Nephron (organoid): ENCODE results near the gene EPN1.
"Not testable (repeated sequence)": the region's sequence is repeated elsewhere in the genome, so short reads cannot be mapped to it uniquely, and the experiment has no call there.

Source experiments
- H3K27ac Mint-ChIP-seq, 3 experiments: 2 replicates each; pipeline ENCODE4 v1.8.0; 2020; ENCODE audit warnings: mixed read lengths in 3 of 3, mild to moderate bottlenecking in 2 of 3, moderate library complexity in 1 of 3
- H3K27me3 Mint-ChIP-seq: 2 replicates; pipeline ENCODE4 v1.8.0; 2021; ENCODE audit warnings: low read depth, mild to moderate bottlenecking, moderate library complexity, mixed read lengths
- H3K36me3 Mint-ChIP-seq: 2 replicates; pipeline ENCODE4 v1.8.0; 2020; ENCODE audit warnings: low read depth, mixed read lengths
- H3K4me1 Mint-ChIP-seq: 2 replicates; pipeline ENCODE4 v1.8.0; 2020; ENCODE audit warnings: mixed read lengths
- H3K4me3 Mint-ChIP-seq, 3 experiments: 2 replicates each; pipeline ENCODE4 v1.8.0; 2020; ENCODE audit warnings: mild to moderate bottlenecking in 3 of 3, mixed read lengths in 3 of 3, moderate library complexity in 2 of 3
- H3K9me3 Mint-ChIP-seq: 2 replicates; pipeline ENCODE4 v1.8.0; 2020; ENCODE audit warnings: mixed read lengths
- CTCF ChIP-seq, 3 experiments: fragments of 200-600 bp; sonication (generic); IDR thresholded peaks; one replicate each; pipeline ENCODE4 v1.5.0; 2021; ENCODE audit warnings: antibody characterized with exemption in 3 of 3; ENCODE audit not compliant: unreplicated experiment in 3 of 3

Gene EPN1

GRCh38 chr19:55750715-55751114 is 75.7 kb downstream of the EPN1 start:
- peaks cover 30% of the 10 kb centered on the region for H3K9me3 Mint-ChIP-seq
- TF ChIP-seq CTCF (IDR thresholded peaks at IDR 0.05; ENCODE audit: unreplicated experiment in 3 of 3) = no peak
- H3K4me1 Mint-ChIP-seq = no peaks in the 10 kb centered on the region
- H3K4me3 Mint-ChIP-seq = no peak overlapping the region
- H3K27ac Mint-ChIP-seq = no peak overlapping the region
- no peaks in the 10 kb centered on the region for H3K27me3 Mint-ChIP-seq
- H3K36me3 Mint-ChIP-seq = no peaks in the 10 kb centered on the region

- Mint-ChIP-seq H3K4me3 (no peak overlapping the region), H3K36me3 (no peaks in the 10 kb centered on the region), H3K27me3 (no peaks in the 10 kb centered on the region), H3K27ac (no peak overlapping the region), H3K4me1 (no peaks in the 10 kb centered on the region), H3K9me3 (peaks cover 33% of the 10 kb centered on the region)
- TF ChIP-seq CTCF (IDR thresholded peaks at IDR 0.05; ENCODE audit: unreplicated experiment in 3 of 3) = no peak
Observed at GRCh38 chr19:55753401-55753800, 78.4 kb downstream of the EPN1 start.

- not testable (repeated sequence) for H3K4me3 Mint-ChIP-seq, H3K27me3 Mint-ChIP-seq, H3K36me3 Mint-ChIP-seq, H3K4me1 Mint-ChIP-seq, H3K27ac Mint-ChIP-seq
- H3K9me3 Mint-ChIP-seq = peaks cover 32% of the 10 kb centered on the region
Observed at GRCh38 chr19:55756808-55757207, 81.8 kb downstream of the EPN1 start.

- not testable (repeated sequence) for H3K27ac Mint-ChIP-seq, H3K4me1 Mint-ChIP-seq, H3K4me3 Mint-ChIP-seq, H3K36me3 Mint-ChIP-seq, H3K27me3 Mint-ChIP-seq
- H3K9me3 Mint-ChIP-seq = peaks cover 26% of the 10 kb centered on the region
Observed at GRCh38 chr19:55758797-55759196, 83.8 kb downstream of the EPN1 start, which contains the start of gene RFPL4A. Gene RFPL4A, plus strand, starts transcription at chr19:55759097. Its CDS starts 2,704 bp downstream, at chr19:55761801.
